Inflammatory macrophage treated with lipopolysaccharide for 1 hour (primary cell): ENCODE results near the gene SLC2A3.
A peak's percentile ranks its signal among the peaks of the same experiment; 100 is the strongest.
"Not testable (repeated sequence)": the region's sequence is repeated elsewhere in the genome, so short reads cannot be mapped to it uniquely, and the experiment has no call there.

Source experiments
- DNase-seq, 2 donors: peaks; one replicate each; pipeline ENCODE4 v3.0.0-alpha.2; 2020 to 2022

The SLC2A3 gene

GRCh38 chr12:7915661-7916403, 20.2 kb downstream of the SLC2A3 start:
- DNase-seq: no peak

- DNase-seq: not testable (repeated sequence)
Measured at GRCh38 chr12:7910106-7910505, 25.9 kb downstream of the SLC2A3 start.

GRCh38 chr12:7907009-7907408, 29.0 kb downstream of the SLC2A3 start:
- peak; percentile 35 to 55 for DNase-seq

- not testable (repeated sequence) for DNase-seq
Measured at GRCh38 chr12:7906303-7906702, 29.7 kb downstream of the SLC2A3 start.

- not testable (repeated sequence) for DNase-seq
Measured at GRCh38 chr12:7905600-7906125, 30.3 kb downstream of the SLC2A3 start.

GRCh38 chr12:7905071-7905470, 30.9 kb downstream of the SLC2A3 start:
- no peak for DNase-seq

- DNase-seq: not testable (repeated sequence)
Measured at GRCh38 chr12:7902416-7902815, 33.6 kb downstream of the SLC2A3 start.

GRCh38 chr12:7899755-7900154, 36.2 kb downstream of the SLC2A3 start:
- DNase-seq: no peak

GRCh38 chr12:7896726-7897125, 39.3 kb downstream of the SLC2A3 start:
- DNase-seq: not testable (repeated sequence)

- peak; percentile 31 to 36 for DNase-seq
Measured at GRCh38 chr12:7892186-7892980, 43.6 kb downstream of the SLC2A3 start.

- DNase-seq: peak; percentile 29 to 49
Measured at GRCh38 chr12:7884689-7885088, 51.3 kb downstream of the SLC2A3 start.

GRCh38 chr12:7881736-7882120, 54.3 kb downstream of the SLC2A3 start:
- not testable (repeated sequence) for DNase-seq

GRCh38 chr12:7880952-7881735, 54.8 kb downstream of the SLC2A3 start:
- not testable (repeated sequence) for DNase-seq

- DNase-seq: no peak
Measured at GRCh38 chr12:7879246-7879645, 56.7 kb downstream of the SLC2A3 start.

GRCh38 chr12:7877420-7877819, 58.6 kb downstream of the SLC2A3 start:
- no peak for DNase-seq

- DNase-seq: no peak
Measured at GRCh38 chr12:7872566-7873319, 63.2 kb downstream of the SLC2A3 start, which contains the start of gene SLC2A14. Gene SLC2A14, minus strand, starts transcription at chr12:7872915. Its CDS starts 3,035 bp downstream, at chr12:7869880.

- no peak for DNase-seq
Measured at GRCh38 chr12:7870335-7870734, 65.7 kb downstream of the SLC2A3 start.
